ENCODE results near the gene PODXL.

The PODXL gene

DNA sequence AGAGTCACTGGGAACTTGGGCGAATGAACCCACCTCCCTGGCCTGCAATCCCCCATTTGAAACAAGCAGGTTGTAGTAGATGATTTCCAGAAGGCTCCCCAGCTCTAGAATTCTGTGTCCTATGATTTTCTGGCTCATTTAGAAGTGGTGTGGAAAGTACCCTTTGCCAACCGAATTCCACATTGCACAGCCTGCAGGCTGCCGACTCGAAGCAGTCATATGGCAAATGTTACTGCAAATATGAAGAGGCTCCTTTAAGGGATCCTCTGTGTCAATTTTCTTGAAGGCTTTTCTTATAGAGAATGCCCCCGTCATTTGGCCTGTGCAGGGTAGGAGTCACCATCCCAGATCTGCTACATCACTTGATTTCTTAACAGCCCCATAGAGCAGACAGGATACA lies 5.6 kb downstream of the PODXL start:
- no peaks in the 10 kb centered on the region for H4K20me1 ChIP-seq (ENCODE audit: insufficient read depth, low read length)
- 0 out of 2 replicates have a peak, but pooled peaks cover 9% of the 10 kb centered on the region for H3K79me2 ChIP-seq (ENCODE audit: low read length)
- no peaks in the 10 kb centered on the region for H3K36me3 ChIP-seq (replicated peaks; ENCODE audit: insufficient read depth, low read length)
- H3K4me2 ChIP-seq (ENCODE audit: low read depth, low read length), result no peak overlapping the region
- peaks cover 13% of the 10 kb centered on the region for H3K4me1 ChIP-seq (ENCODE audit: low read length)
- H3K9ac ChIP-seq (ENCODE audit: low read length), result no peak overlapping the region
- H3K4me3 ChIP-seq (ENCODE audit: low read length), result no peak overlapping the region
- TF ChIP-seq EZH2phosphoT487 (IDR thresholded peaks at IDR 0.05; ENCODE audit: low read length) (no peak), EZH2 (optimal IDR thresholded peaks at IDR 0.05; ENCODE audit: low read depth, low read length) (no peak)
- TF ChIP-seq, protein P1, sequence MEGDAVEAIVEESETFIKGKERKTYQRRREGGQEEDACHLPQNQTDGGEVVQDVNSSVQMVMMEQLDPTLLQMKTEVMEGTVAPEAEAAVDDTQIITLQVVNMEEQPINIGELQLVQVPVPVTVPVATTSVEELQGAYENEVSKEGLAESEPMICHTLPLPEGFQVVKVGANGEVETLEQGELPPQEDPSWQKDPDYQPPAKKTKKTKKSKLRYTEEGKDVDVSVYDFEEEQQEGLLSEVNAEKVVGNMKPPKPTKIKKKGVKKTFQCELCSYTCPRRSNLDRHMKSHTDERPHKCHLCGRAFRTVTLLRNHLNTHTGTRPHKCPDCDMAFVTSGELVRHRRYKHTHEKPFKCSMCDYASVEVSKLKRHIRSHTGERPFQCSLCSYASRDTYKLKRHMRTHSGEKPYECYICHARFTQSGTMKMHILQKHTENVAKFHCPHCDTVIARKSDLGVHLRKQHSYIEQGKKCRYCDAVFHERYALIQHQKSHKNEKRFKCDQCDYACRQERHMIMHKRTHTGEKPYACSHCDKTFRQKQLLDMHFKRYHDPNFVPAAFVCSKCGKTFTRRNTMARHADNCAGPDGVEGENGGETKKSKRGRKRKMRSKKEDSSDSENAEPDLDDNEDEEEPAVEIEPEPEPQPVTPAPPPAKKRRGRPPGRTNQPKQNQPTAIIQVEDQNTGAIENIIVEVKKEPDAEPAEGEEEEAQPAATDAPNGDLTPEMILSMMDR (IDR thresholded peaks at IDR 0.05; ENCODE audit: low read length), result no peak
- H2AFZ ChIP-seq (ENCODE audit: low read length), result no peak overlapping the region
- no peaks in the 10 kb centered on the region for H3K9me2 ChIP-seq (replicated peaks; ENCODE audit: insufficient read depth, low read length)
- no peak for DNase-seq
- no peak overlapping the region for H3K27ac ChIP-seq (ENCODE audit: low read length)
- no peaks in the 10 kb centered on the region for H3K9me3 ChIP-seq (replicated peaks; ENCODE audit: insufficient read depth, low read length)
- no peaks in the 10 kb centered on the region for H3K27me3 ChIP-seq (replicated peaks; ENCODE audit: insufficient read depth, low read length)
- 0 out of 2 replicates have a peak, but pooled peaks cover 2% of the 10 kb centered on the region for H3F3A ChIP-seq (ENCODE audit: insufficient read depth, low read length)

DNA sequence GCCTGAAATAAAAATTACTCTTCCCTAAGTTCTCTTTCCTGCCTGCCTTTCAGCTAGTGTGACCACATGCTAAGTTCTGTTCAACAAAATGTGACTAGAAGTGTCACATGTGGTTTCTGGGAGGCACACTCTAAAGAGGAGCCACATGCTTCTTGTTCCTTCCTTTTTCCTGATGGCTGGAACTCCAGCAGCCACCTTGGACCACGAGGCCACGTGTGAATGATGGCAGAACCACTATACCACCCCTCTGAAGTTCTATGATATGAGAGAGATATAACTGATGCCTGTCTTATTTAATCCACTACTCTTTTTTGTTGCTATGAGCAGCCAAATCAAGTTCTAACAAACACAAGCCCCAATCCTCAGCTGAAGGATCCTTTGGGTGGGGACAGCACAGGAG lies 8.1 kb downstream of the PODXL start:
- Histone ChIP-seq H3K9me2 (replicated peaks; ENCODE audit: insufficient read depth, low read length) (no peaks in the 10 kb centered on the region), H3F3A (ENCODE audit: insufficient read depth, low read length) (no peaks in the 10 kb centered on the region), H3K4me1 (ENCODE audit: low read length) (0 out of 2 replicates have a peak, but pooled peaks cover 5% of the 10 kb centered on the region), H3K27ac (ENCODE audit: low read length) (no peak overlapping the region), H3K9ac (ENCODE audit: low read length) (no peak overlapping the region), H3K79me2 (ENCODE audit: low read length) (no peaks in the 10 kb centered on the region), H4K20me1 (ENCODE audit: insufficient read depth, low read length) (no peaks in the 10 kb centered on the region), H2AFZ (ENCODE audit: low read length) (no peak overlapping the region), H3K4me2 (ENCODE audit: low read depth, low read length) (no peak overlapping the region), H3K4me3 (ENCODE audit: low read length) (no peak overlapping the region), H3K27me3 (replicated peaks; ENCODE audit: insufficient read depth, low read length) (no peaks in the 10 kb centered on the region), H3K36me3 (replicated peaks; ENCODE audit: insufficient read depth, low read length) (no peaks in the 10 kb centered on the region), H3K9me3 (replicated peaks; ENCODE audit: insufficient read depth, low read length) (no peaks in the 10 kb centered on the region)
- TF ChIP-seq EZH2 (optimal IDR thresholded peaks at IDR 0.05; ENCODE audit: low read depth, low read length) (no peak), EZH2phosphoT487 (IDR thresholded peaks at IDR 0.05; ENCODE audit: low read length) (no peak)
- TF ChIP-seq, protein P1 (IDR thresholded peaks at IDR 0.05; ENCODE audit: low read length), result no peak
- no peak for DNase-seq

DNA sequence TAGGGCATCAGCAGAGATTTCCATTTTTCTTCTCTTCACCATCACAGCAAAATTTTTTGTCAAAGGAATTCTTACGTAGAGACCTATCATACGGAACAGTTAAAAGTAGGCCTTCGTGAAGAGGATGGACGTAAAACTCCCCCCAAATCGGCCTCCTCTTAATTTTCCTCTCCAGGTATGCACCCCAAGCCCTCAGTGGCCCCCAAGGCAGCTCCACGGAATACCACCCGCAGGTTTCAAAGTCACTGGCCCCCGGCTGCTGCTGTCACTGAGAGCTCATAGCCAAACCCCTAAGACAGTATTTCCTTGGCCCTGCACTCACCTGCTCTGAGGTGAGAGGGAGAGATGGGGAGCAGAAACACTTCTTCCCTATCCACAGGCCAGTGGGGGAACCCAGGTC lies 8.8 kb downstream of the PODXL start:
- Histone ChIP-seq H3K9me3 (replicated peaks; ENCODE audit: insufficient read depth, low read length) (no peaks in the 10 kb centered on the region), H3K4me3 (ENCODE audit: low read length) (no peak overlapping the region), H3K27me3 (replicated peaks; ENCODE audit: insufficient read depth, low read length) (no peaks in the 10 kb centered on the region), H2AFZ (ENCODE audit: low read length) (no peak overlapping the region), H3K9me2 (replicated peaks; ENCODE audit: insufficient read depth, low read length) (no peaks in the 10 kb centered on the region), H3K27ac (ENCODE audit: low read length) (no peak overlapping the region), H3F3A (ENCODE audit: insufficient read depth, low read length) (no peaks in the 10 kb centered on the region), H3K4me2 (ENCODE audit: low read depth, low read length) (no peak overlapping the region), H3K4me1 (ENCODE audit: low read length) (0 out of 2 replicates have a peak, but pooled peaks cover 5% of the 10 kb centered on the region), H3K79me2 (ENCODE audit: low read length) (no peaks in the 10 kb centered on the region), H3K9ac (ENCODE audit: low read length) (no peak overlapping the region), H3K36me3 (replicated peaks; ENCODE audit: insufficient read depth, low read length) (no peaks in the 10 kb centered on the region), H4K20me1 (ENCODE audit: insufficient read depth, low read length) (no peaks in the 10 kb centered on the region)
- DNase-seq, result no peak
- TF ChIP-seq, protein P1 (IDR thresholded peaks at IDR 0.05; ENCODE audit: low read length), result no peak
- TF ChIP-seq EZH2 (optimal IDR thresholded peaks at IDR 0.05; ENCODE audit: low read depth, low read length), result no peak
- TF ChIP-seq EZH2phosphoT487 (IDR thresholded peaks at IDR 0.05; ENCODE audit: low read length), result no peak

Measured in MM.1S (cell line).